ENCODE measurements around the gene NAA10.

Gene NAA10

GRCh38 chrX:153908219-153908860 is 26.5 kb downstream of the NAA10 start:
- in situ Hi-C loops (cut with HindIII; ENCODE audit: low sequenced_read_pairs), result no loop called here

GRCh38 chrX:153907456-153907855 is 27.4 kb downstream of the NAA10 start:
- DNase-seq (ENCODE audit: low read depth, low spot score), result no peak
- TF ChIP-seq CTCF (IDR thresholded peaks at IDR 0.05; ENCODE audit: low read depth, low read length), result no peak
- H3K4me3 ChIP-seq (ENCODE audit: low read depth, low read length), result no peak overlapping the region
- in situ Hi-C loops (cut with HindIII; ENCODE audit: low sequenced_read_pairs), result no loop called here

More at GRCh38 chrX:153908219-153908860, 26.5 kb downstream of the NAA10 start:
- no peak overlapping the region for H3K4me3 ChIP-seq (ENCODE audit: low read depth, low read length)
- no peak for DNase-seq (ENCODE audit: low read depth, low spot score)
- no peak for TF ChIP-seq CTCF (IDR thresholded peaks at IDR 0.05; ENCODE audit: low read depth, low read length)

- no peak for DNase-seq (ENCODE audit: low read depth, low spot score)
- TF ChIP-seq CTCF (IDR thresholded peaks at IDR 0.05; ENCODE audit: low read depth, low read length), result no peak
- in situ Hi-C loops (cut with HindIII; ENCODE audit: low sequenced_read_pairs), result no loop called here
- H3K4me3 ChIP-seq (ENCODE audit: low read depth, low read length), result no peak overlapping the region
Observed at GRCh38 chrX:153906126-153906917, 28.5 kb downstream of the NAA10 start.

GRCh38 chrX:153905481-153906095 is 29.2 kb downstream of the NAA10 start:
- TF ChIP-seq CTCF (IDR thresholded peaks at IDR 0.05; ENCODE audit: low read depth, low read length), result no peak
- in situ Hi-C loops (cut with HindIII; ENCODE audit: low sequenced_read_pairs), result no loop called here
- no peak overlapping the region for H3K4me3 ChIP-seq (ENCODE audit: low read depth, low read length)
- no peak for DNase-seq (ENCODE audit: low read depth, low spot score)

GRCh38 chrX:153903991-153904957 is 30.6 kb downstream of the NAA10 start, which contains the start of gene AVPR2:
Gene AVPR2 (plus strand): TSS chrX:153904673. CDS start chrX:153905146, 473 bp downstream.
- H3K4me3 ChIP-seq (ENCODE audit: low read depth, low read length), result no peak within 1 kb of the TSS
- in situ Hi-C loops (cut with HindIII; ENCODE audit: low sequenced_read_pairs), result no loop called here
- no peak for DNase-seq (ENCODE audit: low read depth, low spot score)
- TF ChIP-seq CTCF (IDR thresholded peaks at IDR 0.05; ENCODE audit: low read depth, low read length), result no peak

Data from astrocyte of the spinal cord (primary cell).